Mesenchymal stem cell (in vitro differentiated cells and primary cell): ENCODE results near the gene CRACR2A.

ENCODE experiments used
- DNase-seq: peaks from one replicate; pipeline ENCODE4 v3.0.0-alpha.2; 2013
- H2AFZ ChIP-seq: one replicate; pipeline ENCODE4 v1.6.1; 2013; ENCODE audit warnings: low read depth, mild to moderate bottlenecking, control low read depth, inconsistent platforms, low read length, moderate library complexity
- H2AK5ac ChIP-seq: 2 replicates; pipeline ENCODE4 v1.6.1; 2013; ENCODE audit warnings: low read length, moderate library complexity, mild to moderate bottlenecking, inconsistent platforms; ENCODE audit not compliant: severe bottlenecking
- H2BK120ac ChIP-seq: one replicate; pipeline ENCODE4 v1.6.1; 2013; ENCODE audit warnings: low read depth, mild to moderate bottlenecking, inconsistent platforms, low read length, moderate library complexity
- H2BK12ac ChIP-seq, 2 experiments: one replicate each; pipeline ENCODE4 v1.6.1; 2013; ENCODE audit warnings: inconsistent platforms in 2 of 2, low read length in 2 of 2, mild to moderate bottlenecking in 2 of 2, moderate library complexity in 2 of 2, control low read depth in 1 of 2
- H2BK15ac ChIP-seq: one replicate; pipeline ENCODE4 v1.6.1; 2013; ENCODE audit warnings: mild to moderate bottlenecking, low read depth, inconsistent platforms; ENCODE audit not compliant: poor library complexity, severe bottlenecking
- H2BK5ac ChIP-seq: 2 replicates; pipeline ENCODE4 v1.6.1; 2013; ENCODE audit warnings: low read depth, mild to moderate bottlenecking, low read length, control low read depth, inconsistent platforms; ENCODE audit not compliant: poor library complexity, severe bottlenecking
- H3K14ac ChIP-seq, 2 experiments: one replicate each; pipeline ENCODE4 v1.6.1; 2013; ENCODE audit warnings: inconsistent platforms in 2 of 2, low read length in 2 of 2, control low read depth in 1 of 2, mild to moderate bottlenecking in 1 of 2, moderate library complexity in 1 of 2
- H3K18ac ChIP-seq, 2 experiments: one replicate each; pipeline ENCODE4 v1.6.1; 2013; ENCODE audit warnings: inconsistent platforms in 2 of 2, low read length in 2 of 2, control low read depth in 1 of 2, low read depth in 1 of 2, mild to moderate bottlenecking in 1 of 2
- H3K23ac ChIP-seq, 2 experiments: one replicate each; pipeline ENCODE4 v1.6.1; 2013; ENCODE audit warnings: inconsistent platforms in 2 of 2, low read length in 2 of 2, mild to moderate bottlenecking in 2 of 2, moderate library complexity in 2 of 2, control low read depth in 1 of 2
- H3K27ac ChIP-seq: 2 replicates; pipeline ENCODE4 v1.5.1; 2013; ENCODE audit warnings: mild to moderate bottlenecking, moderate library complexity, low read length, control low read depth, inconsistent platforms; ENCODE audit not compliant: poor library complexity, severe bottlenecking
- H3K27me3 ChIP-seq, 2 experiments: 2 replicates each; pipeline versions ENCODE4 v1.6.1 to v1.7.0; 2013; ENCODE audit warnings: low read length in 2 of 2, mild to moderate bottlenecking in 2 of 2, moderate library complexity in 2 of 2, control low read depth in 1 of 2, inconsistent platforms in 1 of 2; ENCODE audit not compliant: control insufficient read depth in 1 of 2, insufficient read depth in 1 of 2
- H3K36me3 ChIP-seq, 2 experiments: 2 replicates each; pipeline versions ENCODE4 v1.6.1 to v1.7.0; 2013; ENCODE audit warnings: low read length in 2 of 2, control low read depth in 1 of 2, inconsistent platforms in 1 of 2, low read depth in 1 of 2, mild to moderate bottlenecking in 1 of 2; ENCODE audit not compliant: insufficient read depth in 2 of 2, control insufficient read depth in 1 of 2
- H3K4ac ChIP-seq, 2 experiments: one replicate each; pipeline ENCODE4 v1.6.1; 2013; ENCODE audit warnings: inconsistent platforms in 2 of 2, low read length in 2 of 2, mild to moderate bottlenecking in 2 of 2, moderate library complexity in 2 of 2, control low read depth in 1 of 2, low read depth in 1 of 2
- H3K4me1 ChIP-seq: 2 replicates; pipeline ENCODE4 v1.6.1; 2013; ENCODE audit warnings: low read depth, low read length, control low read depth; ENCODE audit not compliant: control insufficient read depth, insufficient read depth
- H3K4me2 ChIP-seq: 2 replicates; pipeline ENCODE4 v1.6.1; 2013; ENCODE audit warnings: low read length, mild to moderate bottlenecking, inconsistent platforms; ENCODE audit not compliant: poor library complexity, severe bottlenecking
- H3K4me3 ChIP-seq, 2 experiments: 2 replicates each; pipeline versions ENCODE4 v1.5.1 to v1.7.0; 2013; ENCODE audit warnings: low read length in 2 of 2, mild to moderate bottlenecking in 2 of 2, control low read depth in 1 of 2, low read depth in 1 of 2; ENCODE audit not compliant: insufficient read depth in 1 of 2
- H3K79me1 ChIP-seq: replicated peaks from 2 replicates; pipeline ENCODE4 v1.6.1; 2013; ENCODE audit warnings: mild to moderate bottlenecking, control low read depth, low read length, inconsistent platforms; ENCODE audit not compliant: poor library complexity, severe bottlenecking
- H3K9ac ChIP-seq: 2 replicates; pipeline ENCODE4 v1.7.0; 2013; ENCODE audit warnings: mild to moderate bottlenecking, low read length, moderate library complexity
- H3K9me3 ChIP-seq: 2 replicates; pipeline ENCODE4 v1.7.0; 2013; ENCODE audit warnings: mild to moderate bottlenecking, low read length; ENCODE audit not compliant: control insufficient read depth
- H4K8ac ChIP-seq: one replicate; pipeline ENCODE4 v1.6.1; 2013; ENCODE audit warnings: inconsistent platforms, mild to moderate bottlenecking, low read length, moderate library complexity
- H4K91ac ChIP-seq: one replicate; pipeline ENCODE4 v1.6.1; 2013; ENCODE audit warnings: mild to moderate bottlenecking, low read length, inconsistent platforms
- WGBS: methylation state at CpG from one replicate; pipeline ENCODE4 v1.1.7; 2013; ENCODE audit warnings: mixed read lengths; 5-methylcytosine and 5-hydroxymethylcytosine counted together

The CRACR2A gene

DNA sequence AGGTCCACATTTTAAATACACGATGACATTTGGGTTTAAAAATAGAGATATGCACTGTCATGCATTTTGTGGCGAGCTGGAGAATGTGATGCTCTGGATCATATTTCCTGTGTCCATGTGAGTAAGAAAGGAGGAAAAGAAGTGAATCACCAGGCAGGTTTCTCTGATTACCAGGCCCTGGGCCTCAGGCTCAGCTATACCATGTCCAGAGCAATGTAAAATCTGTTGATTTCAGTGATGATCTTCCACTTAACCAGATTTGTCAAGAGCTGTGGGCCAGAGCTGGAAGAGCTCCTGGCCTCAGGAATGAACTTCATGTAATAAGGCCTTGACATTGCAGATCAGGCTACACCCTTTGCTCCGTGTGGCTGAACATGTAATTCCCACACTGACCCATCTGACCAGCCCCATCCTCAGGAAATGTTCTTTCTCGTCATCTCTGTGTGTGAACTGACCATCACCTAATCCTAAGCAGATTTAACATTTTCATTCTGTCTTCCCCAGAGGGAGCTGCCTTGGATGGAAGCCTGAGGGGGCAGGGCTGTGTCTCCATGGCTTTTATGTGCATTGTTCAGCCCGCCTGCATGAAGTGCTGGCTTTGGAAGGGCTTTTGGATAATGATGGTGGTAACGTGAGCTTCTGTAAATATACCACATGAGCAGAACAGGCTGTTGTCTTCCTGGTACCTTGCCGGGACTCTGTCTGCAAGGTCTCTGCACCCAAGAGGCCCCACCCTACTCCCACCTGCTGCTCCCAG is 54.5 kb downstream of the CRACR2A start:
- no peak overlapping the region for H3K23ac ChIP-seq
- no peak overlapping the region for H3K18ac ChIP-seq
- H2BK120ac ChIP-seq, result no peak overlapping the region
- H4K8ac ChIP-seq, result no peak overlapping the region
- peak overlapping the region in 1 of 2 experiments; percentile 10 for H2BK12ac ChIP-seq
- no peaks in the 10 kb centered on the region for H3K36me3 ChIP-seq
- H3K14ac ChIP-seq, result no peak overlapping the region
- H2AFZ ChIP-seq, result peak overlapping the region; percentile 42
- H3K27ac ChIP-seq, result peak overlapping the region; percentile 65
- H3K4me1 ChIP-seq, result peaks cover 5% of the 10 kb centered on the region
- H2BK5ac ChIP-seq, result no peak overlapping the region
- no peaks in the 10 kb centered on the region for H3K79me1 ChIP-seq
- peak; percentile 85 for DNase-seq
- H3K4me2 ChIP-seq, result no peak overlapping the region
- peak overlapping the region; percentile 84 for H3K9ac ChIP-seq
- H2AK5ac ChIP-seq, result no peak overlapping the region
- H3K4ac ChIP-seq, result no peak overlapping the region
- H2BK15ac ChIP-seq, result no peak overlapping the region
- H3K27me3 ChIP-seq, result no peaks in the 10 kb centered on the region
- WGBS, result 42% methylated on average over 7 of the region's 7 CpGs
- H3K9me3 ChIP-seq, result no peaks in the 10 kb centered on the region
- no peak overlapping the region for H4K91ac ChIP-seq
- H3K4me3 ChIP-seq, result peak overlapping the region in 1 of 2 experiments; percentile 20

- peak; percentile 18 for DNase-seq
- Histone ChIP-seq H3K27ac (no peak overlapping the region), H2AFZ (no peak overlapping the region)
Measured at GRCh38 chr12:3697311-3697870, 55.5 kb downstream of the CRACR2A start.

DNA sequence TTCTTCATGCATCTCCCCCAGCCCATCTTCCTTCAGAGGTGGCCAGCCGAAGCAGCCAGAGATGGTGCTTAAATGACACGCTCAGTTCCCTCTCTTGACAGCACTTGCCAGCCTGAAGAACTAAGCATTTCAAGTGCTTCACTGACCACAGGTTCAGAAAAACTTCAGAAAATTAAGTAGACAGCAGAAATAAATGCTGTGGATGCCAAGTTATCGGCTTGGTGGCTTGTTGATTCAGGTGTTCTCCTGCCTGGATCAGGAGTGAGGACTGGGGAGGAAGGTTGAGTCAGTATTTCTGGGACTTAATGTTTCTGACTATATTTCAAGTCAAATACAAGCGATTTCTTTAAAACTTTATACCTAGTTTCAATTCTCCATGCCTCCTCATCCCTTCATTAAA is 58.2 kb downstream of the CRACR2A start:
- Histone ChIP-seq H3K9me3 (peaks cover 4% of the 10 kb centered on the region), H3K4me1 (peaks cover 5% of the 10 kb centered on the region), H3K27ac (no peak overlapping the region), H4K8ac (no peak overlapping the region), H3K18ac (no peak overlapping the region), H2BK5ac (no peak overlapping the region), H3K4ac (no peak overlapping the region), H3K9ac (no peak overlapping the region), H3K36me3 (peaks cover 7% of the 10 kb centered on the region in 2 experiments), H2BK15ac (no peak overlapping the region), H3K27me3 (no peaks in the 10 kb centered on the region), H2BK12ac (no peak overlapping the region), H3K79me1 (no peaks in the 10 kb centered on the region), H2AFZ (no peak overlapping the region), H2BK120ac (no peak overlapping the region), H3K4me2 (no peak overlapping the region), H4K91ac (no peak overlapping the region), H3K23ac (no peak overlapping the region), H2AK5ac (no peak overlapping the region), H3K4me3 (no peak overlapping the region), H3K14ac (no peak overlapping the region)
- 74% methylated on average over 3 of the region's 4 CpGs for WGBS
- DNase-seq, result no peak

More at GRCh38 chr12:3697311-3697870, 55.5 kb downstream of the CRACR2A start:
- no peak overlapping the region for H4K8ac ChIP-seq
- no peak overlapping the region for H2BK120ac ChIP-seq
- no peak overlapping the region for H3K14ac ChIP-seq
- H3K79me1 ChIP-seq, result no peaks in the 10 kb centered on the region
- no peak overlapping the region for H3K23ac ChIP-seq
- H4K91ac ChIP-seq, result no peak overlapping the region
- H3K4me1 ChIP-seq, result peaks cover 5% of the 10 kb centered on the region
- H3K4me3 ChIP-seq, result no peak overlapping the region
- H3K36me3 ChIP-seq, result peaks cover 4 to 7% of the 10 kb centered on the region in 2 experiments
- no peaks in the 10 kb centered on the region for H3K27me3 ChIP-seq
- H3K9me3 ChIP-seq, result no peaks in the 10 kb centered on the region
- no peak overlapping the region for H2BK5ac ChIP-seq
- H2BK12ac ChIP-seq, result peak overlapping the region in 1 of 2 experiments; percentile 29
- H3K4ac ChIP-seq, result no peak overlapping the region
- H3K4me2 ChIP-seq, result no peak overlapping the region
- WGBS, result 88% methylated on average over 4 of the region's 5 CpGs
- H2BK15ac ChIP-seq, result no peak overlapping the region
- H3K18ac ChIP-seq, result peak overlapping the region in 1 of 2 experiments; percentile 29
- H2AK5ac ChIP-seq, result peak overlapping the region; percentile 57
- H3K9ac ChIP-seq, result peak overlapping the region; percentile 84

GRCh38 chr12:3692616-3693365 is 60.1 kb downstream of the CRACR2A start:
- DNase-seq, result no peak
- Histone ChIP-seq H4K8ac (no peak overlapping the region), H2BK12ac (no peak overlapping the region), H2BK15ac (no peak overlapping the region), H3K4me2 (no peak overlapping the region), H2BK120ac (no peak overlapping the region), H2BK5ac (no peak overlapping the region), H2AK5ac (no peak overlapping the region), H3K4ac (no peak overlapping the region), H4K91ac (peak overlapping the region; percentile 31), H3K9ac (no peak overlapping the region), H3K4me1 (no peaks in the 10 kb centered on the region), H3K14ac (peak overlapping the region in 1 of 2 experiments; percentile 26), H2AFZ (no peak overlapping the region), H3K27me3 (no peaks in the 10 kb centered on the region), H3K9me3 (peaks cover 15% of the 10 kb centered on the region), H3K23ac (no peak overlapping the region), H3K36me3 (peaks cover 7% of the 10 kb centered on the region in 2 experiments), H3K4me3 (no peak overlapping the region), H3K27ac (no peak overlapping the region), H3K18ac (no peak overlapping the region), H3K79me1 (no peaks in the 10 kb centered on the region)
- WGBS, result 90% methylated on average over 13 of the region's 13 CpGs
